Frontal cortex (tissue), 4 donors: Measurements from ENCODE around the gene IGFLR1. TPM values are rescaled to one million over a fixed set of nuclear protein-coding genes. Genes with fewer than 3 reads are reported as not detected.

ENCODE experiments used
- DNase-seq, 2 donors: peaks; one replicate each; pipeline ENCODE4 v3.0.0; 2012; ENCODE audit warnings: low spot score in 2 of 2
- FAIRE-seq: peaks from 2 replicates; lab custom pipeline; 2012; peaks lifted over from hg19 to GRCh38; lab: Jason Lieb, UNC
- total RNA-seq: library from RNA; depleted of rRNA; stranded (reverse); fragments of >200 nt; gene quantifications from one replicate; pipeline ENCODE4 v1.2.3, GENCODE V29; 2014
- donor health status: control.
- donor health status: control.
- donor health status: control.

The IGFLR1 gene, protein sequence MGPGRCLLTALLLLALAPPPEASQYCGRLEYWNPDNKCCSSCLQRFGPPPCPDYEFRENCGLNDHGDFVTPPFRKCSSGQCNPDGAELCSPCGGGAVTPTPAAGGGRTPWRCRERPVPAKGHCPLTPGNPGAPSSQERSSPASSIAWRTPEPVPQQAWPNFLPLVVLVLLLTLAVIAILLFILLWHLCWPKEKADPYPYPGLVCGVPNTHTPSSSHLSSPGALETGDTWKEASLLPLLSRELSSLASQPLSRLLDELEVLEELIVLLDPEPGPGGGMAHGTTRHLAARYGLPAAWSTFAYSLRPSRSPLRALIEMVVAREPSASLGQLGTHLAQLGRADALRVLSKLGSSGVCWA
- total RNA-seq, result 2.9 TPM

DNA sequence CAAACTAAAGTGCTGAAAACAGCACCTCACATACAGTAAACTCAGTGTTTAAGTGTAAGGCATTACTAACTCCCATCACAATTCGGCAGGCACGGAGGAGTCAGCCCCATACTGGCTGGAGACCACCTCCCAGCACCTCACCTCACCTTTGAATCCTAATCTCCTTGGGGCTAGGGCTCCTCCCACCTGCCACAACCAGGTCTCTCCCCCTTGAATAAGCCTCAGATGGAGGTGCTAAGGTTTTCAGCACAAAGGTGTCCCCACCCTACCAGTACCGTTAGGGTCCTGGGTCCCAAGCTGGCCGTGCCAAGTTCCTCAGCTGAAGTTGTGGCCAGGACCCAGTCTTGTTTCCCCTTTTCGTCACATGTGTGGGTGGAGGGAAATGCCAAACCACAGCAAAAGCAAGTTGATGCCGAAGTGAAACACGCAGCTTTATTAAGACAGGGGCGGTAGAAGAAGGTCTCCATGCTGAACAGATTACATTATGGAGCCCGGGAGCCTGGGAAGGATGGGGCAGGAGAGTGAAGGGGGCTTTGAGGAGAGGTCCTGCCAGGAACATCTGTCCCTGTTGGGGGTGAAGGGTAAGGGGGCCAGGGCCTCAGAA is at the start of gene IGFLR1:
Gene IGFLR1, minus strand, starts transcription at position 332 of the 604 bp plus-strand sequence. CDS start 1,272 bp downstream, outside the sequence.
- DNase-seq (no peak), FAIRE-seq (no peak)

DNA sequence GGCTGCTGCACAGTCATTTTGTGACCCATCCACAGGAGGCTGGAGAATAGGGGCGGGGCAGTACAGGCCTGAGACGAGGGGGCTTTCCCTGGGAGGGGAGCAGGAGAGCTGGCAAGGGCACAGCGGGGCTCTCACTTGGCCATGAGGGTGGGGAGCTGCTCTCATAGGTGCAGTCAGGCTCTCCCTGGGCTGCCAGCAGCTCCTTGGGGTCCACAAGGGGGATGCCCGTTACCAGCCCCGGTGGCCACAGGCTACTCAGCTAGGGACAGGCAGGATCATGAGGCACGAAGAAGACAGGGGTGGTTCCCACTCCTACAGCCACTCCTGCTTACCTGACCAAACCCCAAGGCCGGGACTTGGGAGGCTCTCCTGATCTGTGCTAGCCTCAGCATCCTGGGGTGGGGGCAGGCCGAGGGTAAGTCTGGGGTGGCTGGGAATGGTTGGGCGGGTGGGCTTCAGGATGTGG is 49.6 kb upstream of the IGFLR1 start:
- FAIRE-seq, result no peak
- DNase-seq, result no peak

DNA sequence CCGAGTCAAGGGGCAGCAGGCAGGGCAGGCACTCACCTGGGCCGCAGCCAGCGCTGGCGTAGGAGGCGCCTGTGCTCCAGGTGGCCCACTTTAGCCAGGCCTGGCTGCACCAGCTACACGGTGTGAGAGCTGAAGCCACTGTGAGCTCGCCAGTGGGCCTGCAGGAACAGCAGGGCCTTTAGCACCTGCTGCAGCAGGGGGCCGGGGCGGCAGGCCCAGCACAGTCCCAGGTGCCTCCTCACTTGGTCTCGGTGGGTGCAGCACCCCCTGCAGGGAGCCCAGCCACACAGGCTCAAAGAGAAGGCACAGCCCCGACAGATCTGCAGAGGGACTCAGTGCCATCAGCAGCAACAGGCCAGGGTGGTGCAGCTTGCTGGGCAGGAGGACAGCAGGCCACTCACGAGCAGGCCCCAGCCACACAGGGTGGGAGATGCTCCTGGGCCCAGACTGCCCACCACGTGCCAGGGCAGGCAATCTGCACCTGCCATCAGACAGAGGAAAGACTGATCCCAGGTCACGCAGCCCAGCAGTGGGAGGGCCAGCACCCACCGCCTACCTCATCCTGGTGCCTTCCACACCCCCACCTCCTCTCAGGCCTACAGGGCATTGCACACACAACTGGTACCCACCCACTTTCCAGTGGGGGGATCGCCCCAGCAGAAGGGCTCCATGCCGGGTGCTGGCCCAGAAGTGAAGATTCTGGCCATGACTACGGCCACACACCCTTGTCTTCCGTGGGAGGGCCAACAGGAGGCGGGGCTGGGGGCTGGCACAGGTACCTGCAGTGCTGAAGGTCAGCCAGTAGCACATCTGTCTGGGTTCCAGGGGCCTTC is 48.9 kb upstream of the IGFLR1 start:
- DNase-seq (no peak), FAIRE-seq (no peak)

DNA sequence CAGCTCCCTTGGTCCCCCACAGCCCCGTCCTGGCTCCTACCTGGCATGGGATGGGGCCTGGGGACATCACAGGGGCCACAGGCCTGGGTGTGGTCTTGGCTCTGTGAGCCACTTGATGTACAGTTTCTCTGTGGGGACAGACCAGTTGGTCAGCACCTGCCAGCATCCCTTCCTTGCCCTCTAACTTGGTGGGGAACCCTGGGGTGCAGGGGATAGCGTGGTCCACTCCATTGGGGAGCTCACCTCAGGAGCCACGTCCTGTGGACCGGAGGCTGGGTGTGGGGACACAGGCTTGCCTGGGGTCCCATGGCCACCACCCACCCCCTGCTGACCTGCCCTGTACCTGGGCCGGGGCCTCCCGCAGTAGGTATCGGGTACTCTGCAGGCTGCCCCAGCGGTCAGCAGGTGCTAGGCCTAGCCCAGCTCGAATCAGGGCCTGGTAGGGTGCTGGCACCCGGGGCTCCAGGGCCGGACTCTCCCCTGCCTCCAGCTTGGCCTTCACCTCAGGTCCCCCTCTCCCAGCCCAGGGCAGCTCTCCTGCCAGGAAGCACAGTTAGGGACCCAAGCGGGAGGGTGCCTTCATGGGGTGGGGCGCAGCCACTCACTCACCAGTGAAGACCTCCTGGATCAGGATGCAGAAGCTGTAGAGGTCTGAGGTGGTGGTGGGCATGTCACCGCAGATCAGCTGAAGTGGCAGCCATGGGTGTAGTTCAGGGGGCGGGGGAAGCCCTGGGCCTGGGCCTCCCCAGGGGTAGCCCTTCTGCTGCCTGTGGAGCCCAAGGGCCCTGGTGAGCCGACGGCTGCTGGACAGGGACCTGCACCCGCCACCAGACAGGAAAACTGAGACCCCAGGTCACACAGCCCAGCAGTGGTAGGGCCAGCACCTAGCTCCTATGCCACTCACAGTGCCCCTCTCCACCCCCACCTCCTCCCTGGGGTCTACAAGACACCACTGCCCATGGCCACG is 48.0 kb upstream of the IGFLR1 start:
- FAIRE-seq, result no peak
- DNase-seq, result no peak

DNA sequence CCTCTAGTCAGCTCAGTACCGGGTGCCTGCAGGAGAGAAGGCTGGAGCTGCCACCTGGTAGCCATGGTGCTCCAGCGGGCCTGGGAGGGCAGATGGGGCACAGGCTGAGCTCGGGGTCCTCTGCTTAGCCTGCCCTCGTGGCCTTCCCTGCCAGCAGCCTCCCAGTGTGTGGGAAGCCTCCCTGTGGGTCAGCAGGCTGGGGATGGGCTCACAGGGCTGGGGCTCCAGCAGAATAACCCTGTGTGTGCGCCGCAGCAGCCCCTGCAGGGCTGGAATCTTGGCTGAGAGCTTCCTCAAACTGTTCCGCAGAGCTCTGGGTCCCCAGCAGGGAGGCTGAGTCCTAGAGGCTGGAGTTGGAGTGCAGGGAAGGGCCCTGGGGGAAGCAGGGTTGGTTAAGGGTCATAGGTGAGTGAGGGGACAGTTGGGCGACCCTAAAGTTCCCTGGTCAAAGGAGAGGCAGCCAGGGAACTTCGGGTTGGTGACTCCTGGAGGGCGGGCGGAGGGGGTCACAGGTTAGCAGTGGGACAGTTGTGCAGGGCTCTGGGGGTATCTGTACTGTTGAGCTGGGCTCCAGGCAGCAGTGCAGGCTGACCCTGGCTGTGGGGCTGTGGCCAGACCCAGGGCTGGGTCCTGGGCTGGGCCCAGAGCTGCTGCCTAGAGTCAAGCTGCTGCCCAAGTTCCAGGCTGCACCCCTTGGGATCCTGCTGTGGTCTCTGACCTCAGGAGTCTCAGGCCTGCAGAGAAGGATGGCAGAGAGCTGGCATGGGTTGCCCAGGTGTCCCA is 47.1 kb upstream of the IGFLR1 start:
- no peak for FAIRE-seq
- no peak for DNase-seq

DNA sequence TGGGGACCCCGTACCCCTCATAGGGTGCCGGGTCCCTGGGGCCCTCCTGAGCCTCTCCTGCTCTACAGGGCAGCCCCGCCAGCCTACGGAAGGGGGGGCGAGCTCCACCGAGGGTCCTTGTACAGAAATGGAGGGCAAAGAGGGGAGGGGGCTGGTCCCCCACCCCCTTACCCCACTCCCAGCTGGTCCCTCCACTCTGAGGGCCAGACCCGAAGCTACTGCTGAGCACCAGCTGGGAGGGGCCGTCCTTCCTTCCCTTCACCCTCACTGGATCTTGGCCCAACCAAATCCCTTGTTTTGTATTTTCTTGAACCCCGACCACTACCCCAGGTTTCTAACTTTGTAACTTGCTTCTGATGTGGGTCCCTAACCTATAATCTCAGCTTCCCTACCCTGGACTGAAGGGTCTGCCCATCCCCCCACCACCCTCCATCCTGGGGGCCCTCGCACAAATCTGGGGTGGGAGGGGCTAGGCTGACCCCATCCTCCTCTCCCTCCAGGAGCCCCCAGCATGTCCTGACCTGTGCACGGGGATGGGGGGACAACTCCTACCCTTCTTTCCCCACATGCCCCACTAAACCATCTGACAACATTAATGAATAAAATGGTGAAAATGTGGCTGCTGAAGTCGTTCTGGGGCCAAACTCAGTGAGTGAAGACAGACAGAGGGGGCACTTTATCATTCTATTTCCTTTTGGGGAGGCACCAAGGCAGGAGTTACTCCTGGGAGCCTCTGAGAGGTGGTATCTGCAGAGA is 46.1 kb upstream of the IGFLR1 start:
- no peak for FAIRE-seq
- DNase-seq, result no peak

DNA sequence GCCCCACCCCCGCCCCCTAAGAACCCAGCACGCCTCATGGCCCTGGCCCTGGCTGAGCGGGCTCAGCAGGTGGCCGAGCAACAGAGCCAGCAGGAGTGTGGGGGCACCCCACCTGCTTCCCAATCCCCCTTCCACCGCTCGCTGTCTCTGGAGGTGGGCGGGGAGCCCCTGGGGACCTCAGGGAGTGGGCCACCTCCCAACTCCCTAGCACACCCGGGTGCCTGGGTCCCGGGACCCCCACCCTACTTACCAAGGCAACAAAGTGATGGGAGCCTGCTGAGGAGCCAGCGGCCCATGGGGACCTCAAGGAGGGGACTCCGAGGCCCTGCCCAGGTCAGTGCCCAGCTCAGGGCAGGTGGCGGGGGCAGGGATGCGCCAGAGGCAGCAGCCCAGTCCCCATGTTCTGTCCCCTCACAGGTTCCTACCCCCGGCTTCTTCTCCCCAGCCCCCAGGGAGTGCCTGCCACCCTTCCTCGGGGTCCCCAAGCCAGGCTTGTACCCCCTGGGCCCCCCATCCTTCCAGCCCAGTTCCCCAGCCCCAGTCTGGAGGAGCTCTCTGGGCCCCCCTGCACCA is 45.1 kb upstream of the IGFLR1 start:
- FAIRE-seq, result no peak
- no peak for DNase-seq

DNA sequence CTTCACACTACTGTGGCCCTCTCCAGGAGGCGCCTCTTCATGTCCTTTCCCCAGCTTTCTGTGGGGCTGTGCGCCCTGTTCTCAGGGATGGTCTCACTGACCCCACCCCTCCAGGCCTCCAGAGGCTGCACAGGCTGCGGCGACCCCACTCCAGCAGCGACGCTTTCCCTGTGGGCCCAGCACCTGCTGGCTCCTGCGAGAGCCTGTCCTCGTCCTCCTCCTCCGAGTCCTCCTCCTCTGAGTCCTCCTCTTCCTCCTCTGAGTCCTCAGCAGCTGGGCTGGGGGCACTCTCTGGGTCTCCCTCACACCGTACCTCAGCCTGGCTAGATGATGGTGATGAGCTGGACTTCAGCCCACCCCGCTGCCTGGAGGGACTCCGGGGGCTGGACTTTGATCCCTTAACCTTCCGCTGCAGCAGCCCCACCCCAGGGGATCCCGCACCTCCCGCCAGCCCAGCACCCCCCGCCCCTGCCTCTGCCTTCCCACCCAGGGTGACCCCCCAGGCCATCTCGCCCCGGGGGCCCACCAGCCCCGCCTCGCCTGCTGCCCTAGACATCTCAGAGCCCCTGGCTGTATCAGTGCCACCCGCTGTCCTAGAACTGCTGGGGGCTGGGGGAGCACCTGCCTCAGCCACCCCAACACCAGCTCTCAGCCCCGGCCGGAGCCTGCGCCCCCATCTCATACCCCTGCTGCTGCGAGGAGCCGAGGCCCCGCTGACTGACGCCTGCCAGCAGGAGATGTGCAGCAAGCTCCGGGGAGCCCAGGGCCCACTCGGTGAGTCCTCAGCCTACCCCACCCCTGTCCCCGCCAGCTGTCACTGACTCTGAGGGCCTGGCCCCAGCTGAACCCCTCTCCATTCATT is 44.3 kb upstream of the IGFLR1 start:
- FAIRE-seq, result no peak
- no peak for DNase-seq

DNA sequence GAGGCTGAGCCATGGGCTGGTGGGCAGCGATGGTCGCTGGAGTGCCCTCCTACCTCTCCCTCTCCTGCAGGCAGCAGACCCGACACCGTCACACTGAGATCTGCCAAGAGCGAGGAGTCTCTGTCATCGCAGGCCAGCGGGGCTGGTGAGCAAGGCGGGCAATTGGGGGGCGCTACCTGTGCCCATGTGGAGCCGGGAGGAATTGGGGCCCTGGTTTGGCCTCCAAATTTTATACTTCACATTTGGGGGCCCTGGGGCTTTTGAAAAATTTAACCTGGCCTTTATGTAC is 43.0 kb upstream of the IGFLR1 start:
- no peak for FAIRE-seq

DNA sequence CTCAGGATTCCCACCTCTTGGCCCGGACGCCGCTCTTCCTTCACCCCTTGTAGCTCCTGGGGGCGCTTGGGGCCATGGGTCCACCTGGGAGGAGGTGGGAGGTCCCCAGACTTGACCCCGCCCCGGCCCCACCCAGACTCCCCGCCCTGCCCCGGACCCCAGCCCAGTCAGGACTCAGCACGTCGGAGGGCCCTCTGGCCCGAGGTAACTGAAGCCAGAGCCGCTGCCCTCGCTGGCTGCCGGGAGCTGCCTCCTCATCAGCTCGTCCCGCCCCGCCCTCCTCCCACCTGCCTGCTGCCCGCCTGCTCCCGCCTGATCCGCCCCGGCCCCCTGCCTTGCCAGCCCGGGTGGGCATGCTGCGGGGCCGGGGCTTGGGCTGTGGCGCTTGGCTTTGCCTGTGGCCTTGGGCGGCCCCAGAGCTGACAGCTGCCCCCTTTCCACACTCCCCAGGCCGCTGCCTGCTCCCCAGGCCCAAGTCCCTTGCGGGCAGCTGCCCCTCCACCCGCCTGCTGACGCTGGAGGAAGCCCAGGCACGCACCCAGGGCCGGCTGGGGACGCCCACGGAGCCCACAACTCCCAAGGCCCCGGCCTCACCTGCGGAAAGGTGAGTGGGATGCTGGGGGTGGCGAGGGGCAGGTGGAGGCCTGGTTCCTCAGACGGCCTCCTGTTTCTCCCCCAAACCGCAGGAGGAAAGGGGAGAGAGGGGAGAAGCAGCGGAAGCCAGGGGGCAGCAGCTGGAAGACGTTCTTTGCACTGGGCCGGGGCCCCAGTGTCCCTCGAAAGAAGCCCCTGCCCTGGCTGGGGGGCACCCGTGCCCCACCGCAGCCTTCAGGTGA is 42.5 kb upstream of the IGFLR1 start:
- FAIRE-seq, result no peak
- no peak for DNase-seq

More for the DNA sequence above, 43.0 kb upstream of the IGFLR1 start:
- DNase-seq, result no peak

DNA sequence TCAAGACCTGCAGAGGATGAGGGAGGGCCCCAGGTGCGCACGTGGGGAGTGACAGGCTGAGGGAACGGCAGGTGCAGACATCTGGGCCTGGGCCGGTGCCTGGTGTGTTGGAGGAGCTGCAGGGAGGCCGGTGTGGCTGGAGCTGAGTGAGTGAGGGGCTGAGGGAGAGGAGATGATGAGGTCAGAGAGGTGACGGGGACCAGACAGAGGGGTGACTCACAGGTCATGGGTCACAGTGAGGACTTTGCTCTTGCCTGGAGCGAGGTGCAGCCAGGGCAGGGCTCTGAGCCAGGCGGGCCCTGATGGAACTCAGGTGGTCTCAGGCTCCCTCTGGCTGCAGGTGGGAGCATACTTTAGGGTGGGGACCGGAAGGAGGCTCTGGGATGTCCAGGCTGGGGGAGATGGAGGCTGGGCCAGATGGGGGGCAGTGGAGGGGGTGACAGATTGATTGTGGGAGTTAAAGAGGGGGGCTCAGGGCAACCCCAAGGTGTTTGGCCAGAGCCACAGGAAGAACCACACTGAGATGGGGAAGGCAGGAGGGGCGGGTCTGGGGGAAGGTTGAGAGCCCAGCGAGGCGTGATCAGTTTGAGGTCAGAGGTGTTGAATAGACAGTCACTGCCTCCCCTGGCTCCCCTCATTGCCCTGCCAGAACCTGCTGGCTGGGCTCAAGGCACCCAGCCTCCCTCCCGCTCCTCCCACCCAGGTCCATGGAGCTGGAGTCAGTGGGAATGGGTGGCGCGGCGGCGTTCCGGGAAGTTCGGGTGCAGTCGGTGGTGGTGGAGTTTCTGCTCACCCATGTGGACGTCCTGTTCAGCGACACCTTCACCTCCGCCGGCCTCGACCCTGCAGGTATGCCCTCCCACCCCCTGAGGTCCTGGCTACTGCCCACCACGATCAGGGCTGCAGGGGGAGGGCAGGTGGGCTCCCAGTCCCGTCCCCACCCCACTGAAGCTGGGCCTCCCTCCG is 41.5 kb upstream of the IGFLR1 start:
- DNase-seq (no peak), FAIRE-seq (no peak)

DNA sequence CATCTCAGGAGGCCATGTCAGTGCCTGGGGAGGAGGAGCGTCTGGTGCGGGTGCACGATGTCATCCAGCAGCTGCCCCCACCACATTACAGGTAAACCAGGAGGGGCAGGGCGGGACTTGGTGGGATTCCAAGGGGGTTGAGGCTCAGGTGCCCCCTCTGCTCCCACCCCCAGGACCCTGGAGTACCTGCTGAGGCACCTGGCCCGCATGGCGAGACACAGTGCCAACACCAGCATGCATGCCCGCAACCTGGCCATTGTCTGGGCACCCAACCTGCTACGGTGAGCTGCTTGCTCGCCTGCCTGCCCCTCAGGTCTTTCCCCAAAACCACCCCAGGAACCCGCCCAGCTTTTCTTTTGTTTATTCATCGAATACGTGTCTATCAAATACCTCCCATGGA is 40.3 kb upstream of the IGFLR1 start:
- FAIRE-seq (no peak), DNase-seq (no peak)

DNA sequence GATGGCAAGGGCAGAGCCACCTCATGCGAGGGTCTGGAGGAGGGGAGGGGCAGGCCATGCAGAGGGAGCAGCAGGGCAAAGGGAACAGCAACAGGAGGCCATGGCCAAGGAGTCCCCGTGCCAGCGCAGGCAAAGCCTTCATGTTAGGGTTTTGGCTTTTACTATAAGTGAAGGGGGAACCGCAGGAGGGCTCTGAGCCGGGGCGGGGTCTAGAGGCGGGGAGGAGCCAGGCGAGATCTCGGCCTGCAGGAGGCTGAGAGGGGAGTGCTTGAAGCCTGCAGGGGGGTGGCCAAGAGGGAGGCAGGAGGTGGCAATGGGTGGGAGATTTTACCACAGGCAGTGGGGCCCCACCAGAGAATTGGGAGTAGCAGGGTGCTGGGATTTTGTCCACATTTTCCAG is 39.4 kb upstream of the IGFLR1 start:
- FAIRE-seq (no peak), DNase-seq (no peak)

DNA sequence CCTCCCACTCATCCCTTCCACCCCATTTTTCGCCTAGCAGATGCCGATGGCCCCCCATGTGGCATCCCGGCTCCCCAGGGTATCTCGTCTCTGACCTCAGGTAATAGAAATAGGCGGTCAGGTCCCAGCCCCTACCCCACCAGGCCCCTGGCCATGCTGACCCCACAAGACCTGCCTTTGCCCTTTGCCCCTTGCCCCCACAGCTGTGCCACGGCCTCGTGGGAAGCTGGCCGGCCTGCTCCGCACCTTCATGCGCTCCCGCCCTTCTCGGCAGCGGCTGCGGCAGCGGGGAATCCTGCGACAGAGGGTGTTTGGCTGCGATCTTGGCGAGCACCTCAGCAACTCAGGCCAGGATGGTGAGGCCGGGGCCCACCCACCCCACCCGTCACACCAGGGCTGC is 38.5 kb upstream of the IGFLR1 start:
- FAIRE-seq, result no peak

DNA sequence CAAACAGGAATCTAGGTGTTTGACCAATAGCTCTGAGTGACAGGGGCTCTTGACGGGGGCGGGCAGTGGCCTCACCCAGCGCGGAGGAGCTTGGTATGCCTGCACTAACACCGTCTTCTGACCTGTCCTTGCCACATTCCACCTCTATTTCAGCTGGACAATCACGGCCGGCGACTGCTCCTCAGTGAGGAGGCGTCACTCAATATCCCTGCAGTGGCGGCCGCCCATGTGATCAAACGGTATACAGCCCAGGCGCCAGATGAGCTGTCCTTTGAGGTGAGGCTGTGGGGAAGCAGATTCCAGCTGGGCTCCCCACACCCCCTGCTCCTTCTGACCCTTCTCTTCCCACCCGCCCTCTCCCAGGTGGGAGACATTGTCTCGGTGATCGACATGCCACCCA is 37.8 kb upstream of the IGFLR1 start:
- DNase-seq (no peak), FAIRE-seq (no peak)

More for the DNA sequence above, 38.5 kb upstream of the IGFLR1 start:
- no peak for DNase-seq
